Medulla oblongata (tissue), 1 donor: ENCODE results near the gene TMEM117.
"Not testable (repeated sequence)": the region's sequence is repeated elsewhere in the genome, so short reads cannot be mapped to it uniquely, and the experiment has no call there.

ENCODE experiments used
- DNase-seq: peaks from one replicate; pipeline ENCODE4 v3.0.0-alpha.2; 2015; ENCODE audit errors: extremely low spot score

The TMEM117 gene

DNA sequence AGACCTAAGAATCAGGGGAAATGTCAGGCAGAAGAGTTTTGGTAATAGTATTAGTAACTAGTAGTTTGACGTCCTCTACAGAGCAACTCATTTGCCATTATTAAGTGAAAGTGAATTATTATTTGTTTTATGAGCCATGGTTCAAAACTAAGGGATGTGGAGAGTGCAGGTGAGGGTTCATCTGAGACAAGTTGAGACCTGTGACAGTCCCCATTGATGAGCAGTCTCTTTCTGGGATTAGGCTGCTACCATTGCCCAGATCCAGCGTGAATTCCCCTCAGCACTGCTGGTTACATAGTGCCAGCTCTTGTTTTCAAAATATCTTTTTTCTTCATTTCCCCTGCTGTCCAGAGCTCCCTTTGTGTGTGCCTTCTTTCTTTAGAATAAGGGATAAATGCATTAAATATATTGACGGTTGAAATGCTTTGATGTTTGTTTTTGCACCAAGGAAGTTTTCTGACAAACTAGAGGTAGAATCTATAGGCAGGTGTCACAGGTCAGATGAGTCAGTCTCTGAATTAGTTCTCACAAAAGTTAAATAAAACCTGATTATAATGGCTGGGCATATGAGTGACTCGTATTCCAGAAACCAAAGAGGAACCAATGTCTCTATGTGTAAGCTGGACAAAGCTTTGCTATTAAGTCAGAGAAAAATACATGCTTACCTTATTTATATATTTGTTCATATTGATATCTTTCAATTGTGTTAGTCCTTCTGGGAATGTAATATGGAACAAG, 381.4 kb downstream of the TMEM117 start:
- DNase-seq, result no peak

DNA sequence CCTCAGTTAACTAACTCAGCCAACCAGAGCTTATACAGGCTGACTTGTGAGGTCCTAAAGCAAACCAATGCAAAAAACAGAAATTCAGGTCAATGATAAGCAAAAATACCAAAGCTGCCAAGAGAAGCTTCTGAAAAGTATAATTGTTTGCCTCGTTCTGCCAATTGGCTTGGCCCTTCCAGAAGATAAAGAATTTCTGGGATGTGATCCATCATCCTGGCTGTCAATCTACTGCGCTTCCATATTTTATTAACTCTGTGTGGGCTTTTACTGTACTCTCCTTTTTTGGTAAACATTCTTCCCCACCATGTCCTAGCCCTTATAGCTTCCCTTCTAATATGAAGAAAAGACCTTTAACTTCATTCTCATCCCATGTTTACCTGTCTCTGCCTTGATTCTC, 387.9 kb downstream of the TMEM117 start:
- no peak for DNase-seq

DNA sequence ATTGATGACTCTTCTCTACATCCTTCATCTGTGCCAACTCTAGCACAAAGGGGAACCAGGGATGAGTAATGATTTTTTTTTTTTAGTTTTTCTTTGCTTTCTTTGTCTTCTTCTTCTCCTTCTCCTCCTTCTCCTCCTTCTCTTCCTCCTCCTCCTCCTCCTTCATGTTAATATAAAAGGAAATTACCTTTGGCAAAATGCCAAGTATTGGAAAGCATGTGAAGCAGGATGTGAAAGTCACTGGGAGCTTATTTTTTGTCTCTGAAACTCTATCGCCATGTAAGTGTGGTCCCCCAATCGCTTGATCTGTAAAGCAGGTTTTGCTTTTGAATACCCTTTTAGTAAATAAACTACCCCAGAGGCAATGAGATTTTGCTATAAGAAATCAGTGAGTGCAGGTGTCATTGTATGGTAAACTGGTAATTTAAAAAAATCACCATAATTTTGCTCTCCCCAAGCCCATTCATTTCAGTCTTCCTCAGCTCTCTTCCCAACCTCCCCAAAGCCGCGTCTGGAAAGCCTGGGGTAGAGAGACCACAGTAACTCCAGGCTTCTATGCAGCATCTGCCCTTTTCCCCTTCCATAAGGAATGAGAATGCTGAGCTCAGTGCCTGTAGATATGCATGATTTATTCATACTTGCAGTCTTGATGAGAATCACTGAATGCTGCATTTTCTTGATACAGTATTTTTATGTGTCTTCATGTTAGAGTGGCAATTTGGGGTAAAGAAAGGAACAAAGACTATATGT, 388.7 kb downstream of the TMEM117 start:
- DNase-seq, result no peak

DNA sequence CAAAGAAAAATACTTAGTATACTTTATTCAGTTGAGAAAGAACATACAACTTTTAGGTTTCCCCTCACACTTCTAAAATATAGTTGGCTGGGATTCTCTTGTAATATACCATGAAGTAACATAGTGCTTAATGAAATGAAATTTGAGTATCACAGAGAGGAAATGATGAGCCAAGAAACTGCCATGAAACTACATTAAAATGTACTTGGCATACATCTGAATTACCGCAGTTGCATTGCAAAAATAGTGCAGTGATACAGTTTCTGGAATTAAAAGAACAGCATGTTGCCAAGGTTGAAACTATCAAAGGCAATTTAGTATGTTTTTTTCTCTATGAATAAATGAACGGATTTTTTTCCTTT, 389.2 kb downstream of the TMEM117 start:
- no peak for DNase-seq

DNA sequence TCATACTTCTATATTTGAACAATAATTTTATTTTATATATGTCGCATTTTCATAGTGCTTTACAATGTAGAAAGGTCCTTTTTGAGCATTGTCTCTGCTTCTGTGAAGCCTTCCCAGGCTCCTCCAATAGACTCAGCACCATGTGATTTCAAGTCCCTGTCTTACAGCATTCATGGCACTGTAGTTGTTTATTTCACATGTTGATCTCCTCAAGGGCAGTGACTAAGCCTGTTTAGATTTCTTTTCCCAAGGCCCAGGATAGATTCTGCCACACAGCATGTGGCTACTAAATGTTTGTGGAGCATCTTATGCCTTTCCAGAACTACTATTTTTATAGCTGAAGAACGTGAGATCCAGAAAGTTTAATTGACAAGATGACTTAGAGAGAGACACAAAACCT, 391.7 kb downstream of the TMEM117 start:
- no peak for DNase-seq

DNA sequence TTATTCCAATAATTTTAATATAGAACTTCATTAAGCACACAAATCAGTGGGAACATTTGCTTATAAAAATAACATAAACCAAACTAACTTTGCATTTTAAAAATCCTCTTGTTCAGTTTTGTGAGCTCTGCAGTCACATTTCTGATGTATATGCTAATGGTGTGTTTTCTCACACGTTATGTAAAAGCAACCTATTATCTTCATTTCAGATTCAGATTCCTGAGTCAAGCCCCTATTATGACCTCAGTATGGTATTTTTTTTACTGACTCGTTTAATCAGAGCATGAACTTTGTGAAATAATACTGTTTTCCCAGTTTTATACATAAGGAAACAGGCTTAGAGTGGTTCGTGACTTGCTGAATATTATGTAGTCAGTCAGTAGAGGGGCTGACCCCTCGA, 394.0 kb downstream of the TMEM117 start:
- DNase-seq, result no peak

DNA sequence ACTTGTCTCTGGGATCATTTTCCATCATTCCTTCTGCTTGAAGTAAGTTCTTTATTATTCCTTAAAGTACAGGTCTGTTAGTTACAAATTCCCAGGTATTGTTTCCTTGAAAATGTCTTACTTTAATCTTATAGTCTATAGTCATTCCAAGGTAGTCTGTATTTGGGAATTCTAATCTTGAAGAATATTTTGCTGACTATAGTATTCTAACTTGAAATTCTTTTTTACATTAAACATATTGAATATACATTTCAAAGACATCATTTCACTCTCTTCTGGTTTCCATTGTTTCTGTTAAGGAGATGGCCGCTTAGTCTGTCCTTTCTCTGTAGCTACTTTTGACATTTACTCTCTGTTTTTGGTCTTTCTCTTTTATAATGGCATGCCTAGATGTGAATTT, 399.8 kb downstream of the TMEM117 start:
- no peak for DNase-seq

DNA sequence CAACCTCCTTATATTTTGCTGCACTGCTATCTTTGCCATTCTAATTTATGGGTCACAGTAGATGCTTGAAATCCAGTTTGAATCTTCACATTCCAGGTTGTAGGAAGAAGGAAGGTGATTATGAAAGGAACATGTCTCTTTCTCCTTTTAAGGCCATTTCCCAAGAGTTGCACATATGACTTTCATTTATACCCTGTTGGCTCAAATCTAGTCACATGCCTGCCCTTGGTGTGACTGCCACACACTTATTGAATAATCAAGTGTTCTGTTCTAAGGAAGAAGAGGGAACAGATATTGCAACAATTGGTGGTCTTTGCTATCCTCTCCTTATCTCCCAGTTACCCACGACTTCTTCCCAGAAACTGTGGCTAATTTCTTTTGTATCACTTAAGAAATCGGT, 404.3 kb downstream of the TMEM117 start:
- no peak for DNase-seq

DNA sequence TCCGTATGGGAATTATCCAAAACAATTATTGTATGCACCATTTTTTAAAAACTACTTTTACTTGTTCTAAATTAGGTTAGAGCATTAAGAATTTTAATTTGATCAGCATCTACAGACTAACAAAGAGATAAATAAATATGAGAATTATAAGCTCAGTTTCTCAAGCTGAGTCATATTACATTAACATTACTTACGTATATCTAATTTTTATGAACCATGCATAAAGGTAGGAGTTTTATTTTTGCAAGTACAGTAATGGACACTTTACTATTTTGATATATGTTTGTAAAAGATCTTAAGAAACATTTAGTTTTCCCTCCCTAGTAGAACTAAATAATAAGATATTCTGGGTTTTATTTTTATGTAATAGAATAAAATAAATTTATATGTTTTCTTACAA, 410.1 kb downstream of the TMEM117 start:
- no peak for DNase-seq

DNA sequence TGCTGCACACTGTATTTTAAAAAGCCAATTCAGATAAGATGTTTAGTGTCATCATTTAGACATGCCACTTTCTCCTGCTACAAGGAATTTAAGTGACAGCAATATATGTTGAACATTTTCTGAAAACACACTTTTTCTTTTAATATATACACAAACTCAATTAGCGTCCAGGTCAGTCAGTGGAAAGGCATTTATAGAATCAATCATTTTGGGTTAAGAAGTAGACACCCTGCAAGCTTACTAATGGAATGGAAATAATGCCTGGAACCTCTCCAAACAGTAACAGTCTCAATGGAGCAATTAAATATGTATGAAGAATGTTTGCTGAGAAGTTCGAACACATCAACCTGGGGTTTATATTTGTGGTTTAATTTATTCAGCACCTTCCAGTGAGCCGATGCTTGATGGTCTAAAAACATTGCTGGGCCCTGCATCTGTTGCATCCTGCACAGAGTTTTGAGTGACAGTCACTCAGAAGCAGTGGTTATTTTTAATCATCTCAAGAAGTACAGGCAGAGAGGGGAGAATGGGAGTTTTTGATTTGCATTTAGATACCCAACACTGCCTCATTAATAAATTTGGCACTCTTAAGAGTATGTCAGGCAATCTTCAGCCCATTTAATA, 410.7 kb downstream of the TMEM117 start:
- no peak for DNase-seq

DNA sequence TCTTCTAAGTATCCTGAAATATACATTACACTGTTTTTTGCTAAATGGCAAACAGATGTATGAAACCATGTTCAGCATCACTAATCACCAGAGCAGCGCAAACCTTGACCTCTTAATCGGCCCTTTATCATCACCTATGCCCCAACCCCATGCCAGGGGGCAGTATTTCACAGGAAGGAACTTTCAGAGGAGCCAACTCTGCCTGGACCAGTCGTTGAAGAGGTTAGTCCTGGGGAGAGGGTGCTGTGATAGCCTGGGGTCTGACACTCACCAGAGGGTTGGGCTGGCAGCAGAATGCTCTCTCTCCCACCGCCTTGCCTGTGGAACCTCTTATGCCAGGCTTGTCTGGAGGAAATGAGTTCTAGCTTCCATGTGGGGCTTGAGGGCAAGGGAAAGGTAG, 411.7 kb downstream of the TMEM117 start:
- no peak for DNase-seq

DNA sequence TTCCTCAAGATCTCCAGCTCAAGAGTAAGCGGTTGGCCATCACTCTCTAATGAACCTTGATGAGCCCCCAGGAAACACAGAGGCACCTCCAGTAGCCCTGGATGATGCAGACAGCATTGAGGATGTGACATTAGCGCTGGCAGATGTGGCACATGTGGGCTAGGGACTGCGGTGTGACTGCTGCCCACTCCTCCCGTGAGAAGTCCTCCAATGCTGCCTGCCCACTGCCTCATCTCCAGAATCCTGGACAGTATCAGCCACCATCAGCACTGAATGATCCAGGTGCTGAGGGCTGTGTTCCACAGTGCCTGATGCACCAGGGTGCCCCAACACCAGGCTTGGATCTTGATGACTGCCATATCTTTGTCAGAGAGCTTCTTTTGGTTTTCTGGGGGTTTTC, 412.6 kb downstream of the TMEM117 start:
- DNase-seq, result no peak

DNA sequence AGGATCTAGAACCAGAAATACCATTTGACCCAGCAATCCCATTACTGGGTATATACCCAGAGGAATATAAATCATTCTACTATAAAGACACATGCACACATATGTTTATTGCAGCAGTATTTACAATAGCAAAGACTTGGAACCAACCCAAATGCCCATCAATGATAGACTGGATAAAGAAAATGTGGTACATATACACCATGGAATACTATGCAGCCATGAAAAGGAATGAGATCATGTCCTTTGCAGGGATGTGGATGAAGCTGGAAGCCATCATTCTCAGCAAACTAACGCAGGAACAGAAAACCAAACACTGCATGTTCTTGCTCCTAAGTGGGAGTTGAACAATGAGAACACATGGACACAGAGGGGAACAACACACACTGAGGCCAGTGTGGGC, 414.6 kb downstream of the TMEM117 start:
- DNase-seq, result not testable (repeated sequence)

DNA sequence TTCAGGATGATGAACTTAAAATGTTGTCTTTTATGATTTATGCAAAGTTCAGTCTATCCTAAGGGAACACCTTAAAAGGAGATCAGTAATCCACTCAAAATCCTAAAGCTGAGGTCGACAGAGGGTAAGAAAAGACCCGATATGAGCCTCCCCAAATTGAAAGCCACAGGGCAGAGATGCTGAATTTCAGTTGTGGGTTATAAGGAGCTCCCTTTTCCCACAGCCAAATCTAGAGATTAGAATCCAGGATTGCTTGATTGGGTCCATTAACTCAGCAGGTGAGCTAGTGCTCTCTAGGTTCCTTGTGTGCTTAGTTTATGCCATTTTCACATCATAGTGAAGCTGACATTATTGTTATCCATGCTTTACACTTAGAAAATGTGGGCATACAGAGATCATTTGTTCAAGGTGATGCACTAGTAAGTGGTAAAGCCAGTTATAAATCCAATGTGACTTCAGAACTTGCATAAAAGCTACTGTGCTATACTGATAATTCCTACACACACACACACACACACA, 417.5 kb downstream of the TMEM117 start:
- DNase-seq, result no peak

DNA sequence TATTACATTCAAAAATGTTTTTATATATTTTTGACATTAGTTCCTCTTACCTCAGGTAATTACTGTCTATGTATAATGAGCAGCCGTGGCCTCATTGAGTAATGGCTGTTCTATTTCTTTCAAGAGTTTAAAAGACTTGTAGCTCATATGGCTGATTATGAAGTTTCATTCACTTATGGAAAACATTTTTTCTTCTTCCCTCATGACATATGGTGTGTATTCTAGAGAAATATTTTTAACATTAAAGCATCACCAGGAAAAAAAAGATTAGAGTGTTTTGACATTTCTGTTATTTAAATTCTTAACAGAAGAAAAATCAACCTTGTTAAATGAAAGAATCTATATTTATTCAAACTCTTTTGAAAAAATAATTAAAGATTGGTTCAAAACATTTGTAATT, 422.4 kb downstream of the TMEM117 start:
- no peak for DNase-seq

DNA sequence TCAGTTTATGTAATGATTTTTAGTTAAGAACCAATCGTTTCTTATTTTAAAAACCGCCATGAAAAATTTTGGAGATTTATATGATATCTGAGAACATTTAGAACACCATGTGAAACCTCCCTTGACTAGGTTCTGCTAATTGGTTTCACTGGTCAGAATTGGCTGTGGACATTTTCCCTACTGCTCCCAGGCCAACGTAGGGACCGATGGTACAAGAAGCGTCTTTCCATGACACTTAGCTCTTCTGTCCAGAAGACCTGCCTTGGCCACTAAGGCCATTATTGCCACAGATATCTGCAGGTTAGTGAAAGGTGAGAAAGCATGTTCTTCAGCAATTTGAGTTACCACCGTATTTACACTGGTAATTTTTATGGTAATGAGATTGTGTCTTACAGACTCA, 424.0 kb downstream of the TMEM117 start:
- DNase-seq, result no peak

DNA sequence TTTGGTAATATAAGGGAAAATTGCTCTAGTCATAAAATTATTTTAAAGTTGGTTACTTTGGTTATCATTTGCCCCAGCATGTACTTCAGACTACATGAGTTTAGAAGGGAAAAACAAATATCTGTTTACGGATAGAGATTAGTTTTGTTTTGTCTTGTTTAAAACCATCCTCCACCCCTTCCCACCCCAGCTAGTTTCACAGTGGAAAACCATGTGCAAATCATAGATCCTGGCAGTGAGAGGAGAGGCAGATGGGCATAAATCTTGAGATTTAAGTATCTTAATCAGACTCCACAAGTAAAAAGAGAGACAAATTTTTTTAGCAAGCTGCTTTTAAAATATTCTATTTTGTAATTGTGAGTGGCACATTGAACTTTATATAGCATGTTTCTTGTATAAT, 424.7 kb downstream of the TMEM117 start:
- DNase-seq, result no peak

DNA sequence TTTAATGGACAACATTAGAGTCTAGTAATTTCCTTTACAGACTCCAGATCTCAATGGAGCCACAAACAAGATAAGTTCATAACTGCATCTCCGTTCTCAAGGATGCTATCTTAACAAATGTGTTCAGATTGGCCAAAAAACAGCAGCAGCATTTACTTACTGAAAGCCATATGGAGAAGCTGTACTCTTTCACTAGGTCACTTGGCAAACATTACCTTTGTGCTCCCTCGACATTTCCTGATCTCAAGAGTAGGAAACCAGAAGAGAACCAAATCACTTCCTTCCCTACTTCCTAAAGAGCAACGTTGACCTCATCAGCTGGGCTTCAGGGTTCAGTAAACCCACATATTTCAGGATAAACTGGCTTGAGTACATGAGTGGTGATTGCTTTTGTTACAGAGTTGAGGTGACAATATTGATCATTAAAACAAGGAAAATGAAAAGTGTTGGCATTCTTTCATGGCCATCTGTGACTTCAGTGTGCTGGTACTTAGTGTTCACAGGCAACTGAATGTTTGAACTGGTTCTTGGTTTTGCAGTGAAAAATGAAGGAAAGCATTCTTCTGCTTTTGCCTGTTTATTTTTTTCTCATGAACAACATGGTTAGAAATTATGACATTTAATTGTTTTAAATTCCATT, 449.6 kb downstream of the TMEM117 start:
- peak; percentile 3 for DNase-seq

DNA sequence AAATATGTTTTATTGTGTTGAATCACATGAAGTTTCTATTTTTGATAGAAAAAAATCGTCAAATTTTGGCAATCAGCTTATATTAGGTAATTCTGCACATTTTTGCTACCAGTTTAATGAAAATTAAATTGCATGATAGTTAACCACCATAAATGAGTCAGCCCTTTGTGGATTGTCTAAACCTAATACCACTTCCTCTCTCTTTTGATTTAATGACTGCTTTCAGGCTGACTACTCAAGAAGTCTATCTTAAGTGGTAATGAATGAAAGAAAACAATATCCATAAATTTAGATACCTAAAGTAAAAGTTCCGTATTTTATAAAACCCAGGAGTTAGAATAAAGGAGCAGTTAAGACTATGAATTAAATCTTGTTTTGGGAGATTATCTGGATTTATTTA, 450.5 kb downstream of the TMEM117 start:
- DNase-seq, result no peak

DNA sequence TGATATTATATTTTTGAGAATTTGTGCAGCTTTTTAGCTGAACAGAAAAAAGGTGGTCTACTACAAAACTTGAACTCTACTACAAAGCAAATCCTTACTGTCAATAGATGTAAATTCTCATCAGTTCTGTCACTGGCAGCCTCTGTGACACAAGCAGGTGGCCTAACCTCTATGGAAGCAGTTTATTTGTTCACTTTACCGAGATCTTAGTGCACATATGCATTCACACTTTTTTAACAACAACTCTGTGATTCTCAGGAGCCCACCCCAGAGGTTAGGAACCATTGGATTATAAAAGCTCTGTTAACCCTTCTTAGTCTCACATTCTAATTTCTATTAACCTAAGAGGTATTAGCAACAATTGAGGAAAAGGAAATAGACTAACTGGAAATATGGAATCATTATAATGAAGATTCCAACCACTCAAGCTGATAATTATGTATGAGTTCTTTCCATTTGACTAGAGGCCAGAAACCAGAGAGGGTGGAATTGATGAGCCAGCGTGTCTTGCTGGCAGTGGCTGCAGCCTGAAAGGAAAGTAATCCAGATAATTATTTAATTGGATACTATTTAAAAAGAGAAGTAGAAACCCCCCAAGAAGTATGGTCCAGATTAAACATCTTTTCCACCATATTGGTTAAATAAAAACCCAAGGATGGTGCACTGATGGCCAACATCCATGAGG, 451.1 kb downstream of the TMEM117 start:
- DNase-seq, result no peak

DNA sequence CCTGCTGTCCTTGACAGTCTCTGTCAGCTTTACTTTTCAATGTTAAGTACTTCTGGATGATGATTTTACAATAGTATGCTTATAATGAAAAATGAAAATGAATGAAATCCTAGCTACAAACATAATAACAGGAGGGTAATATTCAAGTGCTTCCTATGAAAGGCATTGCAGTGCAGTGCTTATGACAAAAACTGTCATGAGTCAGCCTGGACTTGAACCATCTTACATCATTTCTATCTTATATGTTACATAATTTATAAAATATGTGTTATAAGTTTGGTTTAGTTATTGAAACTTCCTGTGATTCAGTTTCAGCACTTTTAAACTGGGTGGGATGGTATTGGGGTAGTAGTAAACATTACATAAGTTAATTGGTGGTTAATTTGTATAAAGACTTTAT, 451.7 kb downstream of the TMEM117 start:
- no peak for DNase-seq

DNA sequence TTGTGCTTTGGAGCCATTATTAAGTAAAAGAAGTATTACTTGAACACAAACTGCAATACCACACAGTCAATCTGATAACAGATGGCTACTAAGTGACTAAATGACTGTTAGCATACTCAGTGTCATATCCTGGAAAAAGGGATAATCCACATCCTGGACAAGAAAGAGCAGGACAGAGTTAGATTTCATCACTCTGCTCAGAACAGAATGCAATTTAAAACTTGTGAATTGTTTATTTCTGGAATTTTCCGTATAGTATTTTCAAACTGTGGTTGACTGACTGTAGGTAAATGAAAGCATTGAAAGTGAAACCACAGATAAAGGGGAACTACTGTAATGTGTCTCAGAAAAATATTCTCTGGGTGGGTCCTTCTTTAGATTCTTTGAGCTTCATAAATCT, 458.8 kb downstream of the TMEM117 start:
- DNase-seq, result no peak
